AG09309 (cell line): Measurements from ENCODE around the gene CASK.
A peak's percentile ranks its signal among the peaks of the same experiment; 100 is the strongest.

ENCODE experiments used
- DNase-seq: peaks from one replicate; pipeline ENCODE4 v3.0.0-alpha.2; 2010; ENCODE audit warnings: low read depth
- H3K4me3 ChIP-seq: 2 replicates; pipeline ENCODE4 v1.5.1; 2011; ENCODE audit warnings: mild to moderate bottlenecking, low read depth, low read length, moderate library complexity; ENCODE audit not compliant: control insufficient read depth
- CTCF ChIP-seq: IDR thresholded peaks from 2 replicates; pipeline ENCODE4 v1.5.1; 2011; ENCODE audit warnings: mild to moderate bottlenecking, low read depth, low read length, inconsistent platforms; ENCODE audit not compliant: insufficient read depth, control insufficient read depth; ENCODE audit errors: missing control alignments

The CASK gene

DNA sequence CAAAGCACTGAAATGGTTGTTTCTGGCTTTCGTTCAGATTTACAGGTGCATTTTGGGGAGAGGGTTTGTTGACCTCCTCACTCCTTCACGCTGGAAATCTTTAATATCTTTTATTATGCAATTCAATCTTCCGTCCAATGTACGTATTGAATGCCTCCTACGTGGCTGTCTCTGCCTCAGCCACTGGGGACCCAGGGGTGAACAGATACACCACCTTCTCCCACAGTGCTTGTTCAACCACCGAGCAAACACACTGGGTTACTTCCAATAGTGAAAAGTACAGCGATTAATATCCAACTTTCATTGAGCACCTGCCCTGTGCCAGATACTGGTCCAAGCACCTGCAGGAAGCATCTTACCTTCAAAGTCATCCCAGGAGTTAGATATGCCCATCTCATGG, 424.2 kb downstream of the CASK start:
- H3K4me3 ChIP-seq, result no peak overlapping the region
- DNase-seq, result no peak
- no peak for TF ChIP-seq CTCF

DNA sequence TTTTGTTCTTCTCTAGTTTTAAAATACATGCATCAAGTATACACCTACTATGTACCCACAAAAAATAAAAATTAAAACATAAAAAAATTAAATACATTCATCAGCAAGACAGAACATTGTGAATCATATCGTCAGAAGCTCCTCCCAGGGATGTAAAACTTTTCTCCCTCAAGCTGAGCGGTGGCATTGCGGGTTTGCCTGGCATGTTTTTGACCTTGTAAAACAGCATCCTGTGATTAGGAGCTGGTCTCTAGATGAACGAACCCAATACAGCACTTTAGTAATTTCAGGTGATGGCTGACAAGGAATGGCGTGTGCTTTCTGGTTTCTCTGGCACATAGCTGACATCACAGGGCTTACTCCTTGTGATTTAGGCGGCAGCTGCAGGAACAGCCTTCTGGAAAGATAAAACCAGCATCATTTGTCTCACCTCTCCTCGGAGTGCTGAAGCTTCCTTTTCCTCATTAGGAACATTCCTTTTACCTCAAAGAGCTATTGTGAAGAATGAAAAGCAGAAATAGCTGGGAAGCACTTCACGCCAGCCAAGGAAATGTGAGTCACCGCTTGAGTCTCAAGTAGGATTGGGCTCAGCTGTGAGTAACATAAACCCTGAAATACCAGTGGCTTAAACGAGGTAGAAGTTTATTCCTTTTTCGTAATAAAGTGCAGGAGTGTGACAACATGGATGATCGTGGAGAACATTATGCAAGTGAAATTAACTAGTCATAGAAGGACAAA, 431.9 kb downstream of the CASK start:
- DNase-seq, result peak; percentile 67
- H3K4me3 ChIP-seq, result no peak overlapping the region
- no peak for TF ChIP-seq CTCF

GRCh38 chrX:41490446-41490845, 432.9 kb downstream of the CASK start:
- no peak for DNase-seq
- TF ChIP-seq CTCF, result no peak

GRCh38 chrX:41482154-41482850, 441.1 kb downstream of the CASK start:
- H3K4me3 ChIP-seq, result no peak overlapping the region
- no peak for DNase-seq
- no peak for TF ChIP-seq CTCF

More at GRCh38 chrX:41490446-41490845, 432.9 kb downstream of the CASK start:
- H3K4me3 ChIP-seq, result no peak overlapping the region

- H3K4me3 ChIP-seq, result no peak overlapping the region
- no peak for DNase-seq
- TF ChIP-seq CTCF, result peak; percentile 52
Observed at GRCh38 chrX:41481264-41482109, 441.9 kb downstream of the CASK start.

DNA sequence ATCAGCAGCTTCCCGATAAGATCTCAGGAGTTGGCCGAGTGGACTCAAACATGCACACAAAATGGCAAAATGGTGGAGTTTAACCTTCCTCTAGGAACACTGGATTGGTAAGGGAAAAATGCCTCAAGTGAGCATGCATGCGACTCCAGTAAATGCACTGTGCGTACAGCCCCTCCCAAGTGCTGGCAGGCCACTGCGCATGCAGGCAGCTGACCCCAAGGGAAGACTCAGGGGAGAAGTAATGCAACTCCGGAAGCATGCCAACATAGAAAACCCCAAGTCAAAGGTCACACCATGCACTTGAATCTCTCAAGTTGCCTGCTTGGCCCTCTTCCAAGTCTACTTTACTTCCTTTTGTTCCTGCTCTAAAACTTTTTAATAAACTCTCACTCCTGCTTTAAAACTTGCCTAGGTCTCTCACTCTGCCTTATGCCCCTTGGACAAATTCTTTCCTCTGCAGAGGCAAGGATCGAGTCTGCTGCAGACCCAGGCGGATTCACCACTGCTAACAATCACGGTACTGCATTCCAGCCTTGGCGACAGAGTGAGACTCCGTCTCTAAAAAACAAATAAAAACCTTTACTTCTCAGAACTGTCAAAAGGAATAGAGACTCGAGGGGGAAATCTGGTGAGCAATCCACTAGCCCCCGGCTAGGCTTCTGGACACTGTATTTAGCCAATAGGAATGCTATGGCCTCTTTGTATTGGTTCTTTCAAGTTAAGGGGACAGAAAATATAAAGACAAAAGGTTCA, 442.7 kb downstream of the CASK start:
- H3K4me3 ChIP-seq, result no peak overlapping the region
- no peak for TF ChIP-seq CTCF
- DNase-seq, result no peak
